Activated CD8-positive, alpha-beta T cell treated with anti-CD3 and anti-CD28 coated beads for 36 hours (primary cell): ENCODE results near the gene GAS2. TPM values are rescaled to one million over a fixed set of nuclear protein-coding genes. Genes with fewer than 3 reads are reported as not detected.

Source experiments
- ATAC-seq: fragments of 200-7000 bp; cut with Tn5 transposase; one replicate; pipeline ENCODE4 v1.10.0; 2021; ENCODE audit warnings: mild to moderate bottlenecking, moderate library complexity
- CTCF ChIA-PET: fragments of 350-600 bp; sonication (Branson Sonifier 250); formaldehyde crosslinking; loops from one replicate; lab custom pipeline; 2021; ENCODE audit warnings: antibody characterized with exemption; lab: Charles Lee
- POLR2A ChIA-PET: fragments of 350-600 bp; sonication (Branson Sonifier 250); formaldehyde crosslinking; loops from one replicate; lab custom pipeline; 2021; ENCODE audit warnings: antibody characterized with exemption; lab: Charles Lee
- DNase-seq: peaks from one replicate; pipeline ENCODE4 v3.0.0-alpha.2; 2020
- H3K27ac Mint-ChIP-seq: one replicate; pipeline ENCODE4 v1.8.0; 2021; ENCODE audit warnings: mild to moderate bottlenecking, mixed read lengths
- H3K27me3 Mint-ChIP-seq: one replicate; pipeline ENCODE4 v1.8.0; 2021; ENCODE audit warnings: mixed read lengths
- H3K36me3 Mint-ChIP-seq: one replicate; pipeline ENCODE4 v1.8.0; 2021; ENCODE audit warnings: low read depth, mixed read lengths
- H3K4me1 Mint-ChIP-seq: one replicate; pipeline ENCODE4 v1.8.0; 2021; ENCODE audit warnings: low read depth, mixed read lengths
- H3K4me3 Mint-ChIP-seq: one replicate; pipeline ENCODE4 v1.8.0; 2021; ENCODE audit warnings: mild to moderate bottlenecking, moderate library complexity, mixed read lengths
- H3K9me3 Mint-ChIP-seq: one replicate; pipeline ENCODE4 v1.8.0; 2021; ENCODE audit warnings: mixed read lengths
- intact Hi-C: fragments of 100-400 bp; cut with micrococcal nuclease; formaldehyde crosslinking; loops from one replicate; pipeline ENCODE4 v1.10.0; 2022
- total RNA-seq, 2 experiments: library from RNA; stranded (reverse); gene quantifications; one replicate each; pipeline ENCODE4 v1.2.3, GENCODE V29; 2021
- TF ChIP-seq, protein P1 (sequence below): fragments of 200-600 bp; IDR thresholded peaks from one replicate; pipeline ENCODE4 v1.8.0; 2022; ENCODE audit warnings: antibody characterized with exemption, mild to moderate bottlenecking

Gene GAS2
- total RNA-seq, 2 experiments from 2014 or later: 0.99 to 2.6 TPM

DNA sequence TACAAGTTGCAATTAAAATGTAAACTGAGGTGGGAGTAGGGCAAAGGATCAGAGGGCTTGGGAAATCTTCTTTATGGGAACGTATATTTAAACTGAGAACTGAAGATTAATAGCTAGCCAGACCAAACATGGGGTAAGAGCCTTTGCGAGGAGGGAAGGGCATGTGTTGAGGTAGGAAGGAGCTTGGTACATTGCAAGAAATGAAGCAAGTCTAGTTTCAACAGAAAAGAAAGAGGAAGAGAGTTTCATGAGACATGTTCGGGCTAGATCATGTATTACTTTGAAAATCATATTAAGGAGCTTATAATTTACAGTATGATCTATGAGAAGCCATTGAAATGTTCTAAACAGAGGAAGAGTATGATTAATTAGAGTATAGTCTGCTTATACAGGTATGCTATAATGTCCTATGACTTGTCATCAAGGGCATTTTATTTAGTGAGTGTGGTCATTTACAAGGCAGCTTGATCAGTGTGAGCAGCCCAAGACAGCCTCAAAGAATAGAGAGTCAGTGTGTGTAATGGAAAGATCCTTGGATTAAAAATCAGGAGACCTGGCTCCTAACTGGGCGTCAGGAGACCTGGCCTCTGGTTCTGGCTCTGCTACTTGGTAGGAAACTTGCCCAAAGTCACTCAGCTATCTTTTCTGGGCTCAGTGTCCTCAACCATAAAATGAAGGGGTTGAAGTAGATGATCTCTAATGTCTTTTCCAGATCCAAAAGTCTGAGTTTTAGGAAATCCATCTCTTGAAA is 10.9 kb downstream of the GAS2 start:
- ATAC-seq (no peak), DNase-seq (no peak)
- TF ChIP-seq, protein P1, sequence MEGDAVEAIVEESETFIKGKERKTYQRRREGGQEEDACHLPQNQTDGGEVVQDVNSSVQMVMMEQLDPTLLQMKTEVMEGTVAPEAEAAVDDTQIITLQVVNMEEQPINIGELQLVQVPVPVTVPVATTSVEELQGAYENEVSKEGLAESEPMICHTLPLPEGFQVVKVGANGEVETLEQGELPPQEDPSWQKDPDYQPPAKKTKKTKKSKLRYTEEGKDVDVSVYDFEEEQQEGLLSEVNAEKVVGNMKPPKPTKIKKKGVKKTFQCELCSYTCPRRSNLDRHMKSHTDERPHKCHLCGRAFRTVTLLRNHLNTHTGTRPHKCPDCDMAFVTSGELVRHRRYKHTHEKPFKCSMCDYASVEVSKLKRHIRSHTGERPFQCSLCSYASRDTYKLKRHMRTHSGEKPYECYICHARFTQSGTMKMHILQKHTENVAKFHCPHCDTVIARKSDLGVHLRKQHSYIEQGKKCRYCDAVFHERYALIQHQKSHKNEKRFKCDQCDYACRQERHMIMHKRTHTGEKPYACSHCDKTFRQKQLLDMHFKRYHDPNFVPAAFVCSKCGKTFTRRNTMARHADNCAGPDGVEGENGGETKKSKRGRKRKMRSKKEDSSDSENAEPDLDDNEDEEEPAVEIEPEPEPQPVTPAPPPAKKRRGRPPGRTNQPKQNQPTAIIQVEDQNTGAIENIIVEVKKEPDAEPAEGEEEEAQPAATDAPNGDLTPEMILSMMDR: no peak
- Mint-ChIP-seq H3K36me3 (no peaks in the 10 kb centered on the region), H3K27me3 (peaks cover 2% of the 10 kb centered on the region), H3K4me3 (no peak overlapping the region), H3K4me1 (no peaks in the 10 kb centered on the region), H3K9me3 (no peaks in the 10 kb centered on the region), H3K27ac (no peak overlapping the region)
- POLR2A ChIA-PET: interaction anchor here (1.3 kb wide), 1 partner anchor 26 kb away, joined by 3 read pairs; no protein-coding TSS in a partner anchor
- intact Hi-C loops: loop anchor here (10.0 kb wide), 1 partner anchor 107 kb away; no protein-coding TSS in a partner anchor
- CTCF ChIA-PET: interaction anchor here (2.6 kb wide), 1 partner anchor 110 kb away, joined by 6 read pairs; no protein-coding TSS in a partner anchor

DNA sequence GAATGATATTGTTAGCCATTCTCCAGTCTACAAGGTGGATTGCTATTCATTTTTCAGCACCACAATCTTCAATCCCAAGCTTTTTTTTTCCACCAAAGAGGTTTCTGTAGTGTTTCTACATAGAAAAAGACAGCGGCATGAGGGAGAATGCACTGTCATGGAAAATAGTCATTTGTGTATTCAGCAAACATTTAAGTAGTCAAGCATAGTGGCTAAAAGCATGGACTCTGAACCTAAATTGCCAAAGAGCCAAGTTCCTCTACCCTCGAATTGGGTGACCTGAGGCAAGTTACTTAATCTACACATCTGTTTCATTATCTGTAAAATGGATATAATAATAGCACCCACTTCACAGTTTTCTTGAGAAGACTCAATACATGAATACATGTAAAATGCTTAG is 14.2 kb downstream of the GAS2 start:
- H3K27me3 Mint-ChIP-seq: no peaks in the 10 kb centered on the region
- ATAC-seq: no peak
- intact Hi-C loops: no loop called here
- H3K27ac Mint-ChIP-seq: no peak overlapping the region
- H3K9me3 Mint-ChIP-seq: no peaks in the 10 kb centered on the region
- DNase-seq: no peak
- H3K4me1 Mint-ChIP-seq: no peaks in the 10 kb centered on the region
- H3K36me3 Mint-ChIP-seq: no peaks in the 10 kb centered on the region
- TF ChIP-seq, protein P1: no peak
- H3K4me3 Mint-ChIP-seq: no peak overlapping the region
- POLR2A ChIA-PET: no interaction called here
- CTCF ChIA-PET: no interaction called here

DNA sequence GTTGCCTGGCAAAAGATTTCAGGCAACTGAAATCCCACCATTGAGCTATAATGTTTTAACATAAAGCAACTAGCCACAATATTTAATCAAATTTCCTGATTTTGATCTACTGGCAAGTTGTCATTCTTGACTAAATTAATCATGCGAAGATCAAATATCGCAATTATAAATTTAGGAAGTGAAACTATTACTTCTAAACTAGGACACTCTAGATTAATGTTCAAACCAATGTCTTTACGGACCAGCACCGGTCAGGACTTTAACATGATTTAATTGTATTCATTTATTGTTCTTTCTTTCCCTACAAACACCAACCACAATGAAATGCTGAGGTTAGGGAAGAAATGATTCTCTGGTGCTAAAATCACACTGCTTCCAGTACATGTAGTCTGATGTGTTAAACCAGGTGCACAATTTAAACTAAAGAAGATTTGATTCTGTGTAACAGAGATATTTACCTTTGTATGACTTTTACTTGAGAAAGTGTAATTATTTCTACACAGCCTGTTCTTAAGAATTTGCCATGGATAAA is 14.9 kb downstream of the GAS2 start:
- ChIA-PET CTCF (no interaction called here), POLR2A (no interaction called here)
- DNase-seq (no peak), ATAC-seq (no peak)
- H3K9me3 Mint-ChIP-seq: no peaks in the 10 kb centered on the region
- no peaks in the 10 kb centered on the region for H3K27me3 Mint-ChIP-seq
- TF ChIP-seq, protein P1: no peak
- intact Hi-C loops: no loop called here
- no peaks in the 10 kb centered on the region for H3K36me3 Mint-ChIP-seq
- no peak overlapping the region for H3K27ac Mint-ChIP-seq
- H3K4me1 Mint-ChIP-seq: no peaks in the 10 kb centered on the region
- no peak overlapping the region for H3K4me3 Mint-ChIP-seq

DNA sequence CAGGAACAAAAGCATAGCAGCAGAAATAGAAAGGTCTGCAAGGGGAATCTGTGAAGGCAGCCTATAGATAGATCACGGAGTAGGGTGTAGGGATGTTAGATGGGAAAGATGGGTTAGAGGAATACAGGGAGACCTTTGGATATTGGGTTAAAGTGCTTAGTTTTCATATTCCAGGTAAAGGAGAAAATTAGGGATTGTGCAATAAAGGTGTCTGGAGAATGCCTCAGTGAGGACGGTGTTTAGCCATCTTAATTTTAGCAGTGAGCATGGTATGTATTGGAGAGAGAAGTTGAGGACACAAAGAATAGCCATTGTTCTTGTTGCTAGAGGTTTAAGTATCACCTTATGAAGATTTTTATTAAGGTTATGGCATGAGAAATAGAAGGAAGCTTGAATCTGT is 17.7 kb downstream of the GAS2 start:
- no peak for ATAC-seq
- H3K4me1 Mint-ChIP-seq: no peaks in the 10 kb centered on the region
- H3K27me3 Mint-ChIP-seq: no peaks in the 10 kb centered on the region
- no peak overlapping the region for H3K27ac Mint-ChIP-seq
- DNase-seq: no peak
- CTCF ChIA-PET: no interaction called here
- H3K36me3 Mint-ChIP-seq: no peaks in the 10 kb centered on the region
- H3K4me3 Mint-ChIP-seq: no peak overlapping the region
- POLR2A ChIA-PET: no interaction called here
- no peaks in the 10 kb centered on the region for H3K9me3 Mint-ChIP-seq
- TF ChIP-seq, protein P1: no peak
- intact Hi-C loops: no loop called here

DNA sequence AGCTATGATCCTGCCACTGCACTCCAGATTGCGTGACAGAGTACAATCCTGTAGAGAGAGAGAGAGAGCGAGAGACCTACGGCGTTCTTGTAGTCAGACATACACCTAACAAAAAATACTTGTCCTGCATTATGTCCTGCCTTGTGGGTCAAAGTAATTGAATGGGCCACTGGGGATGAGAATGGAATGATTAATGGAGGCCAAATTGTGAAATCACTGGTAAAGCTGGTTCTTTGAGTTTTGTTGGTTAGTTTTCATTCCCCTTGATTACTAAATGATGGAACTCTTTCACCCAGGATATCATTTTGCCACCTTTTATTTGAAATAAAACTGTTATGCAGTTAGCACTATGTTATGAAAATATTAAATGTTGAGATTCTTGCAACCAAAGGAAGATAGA is 18.7 kb downstream of the GAS2 start:
- no peaks in the 10 kb centered on the region for H3K27me3 Mint-ChIP-seq
- no peak overlapping the region for H3K27ac Mint-ChIP-seq
- no peaks in the 10 kb centered on the region for H3K9me3 Mint-ChIP-seq
- no peak for DNase-seq
- POLR2A ChIA-PET: no interaction called here
- intact Hi-C loops: no loop called here
- H3K36me3 Mint-ChIP-seq: no peaks in the 10 kb centered on the region
- no peak overlapping the region for H3K4me3 Mint-ChIP-seq
- CTCF ChIA-PET: interaction anchor here (0.5 kb wide), 1 partner anchor 358 kb away, joined by 6 read pairs; no protein-coding TSS in a partner anchor
- no peaks in the 10 kb centered on the region for H3K4me1 Mint-ChIP-seq
- ATAC-seq: no peak
- TF ChIP-seq, protein P1: no peak
